Heart left ventricle (tissue), 13 donors: ENCODE results near the gene GPATCH3.
"Not testable (repeated sequence)": the region's sequence is repeated elsewhere in the genome, so short reads cannot be mapped to it uniquely, and the experiment has no call there.

Experiments used
- POLR2A ChIP-seq, 2 donors: fragments of 450-650 bp; IDR thresholded peaks; one replicate each; pipeline ENCODE4 v1.6.1; 2017; ENCODE audit warnings: antibody characterized with exemption in 2 of 2, mild to moderate bottlenecking in 2 of 2, moderate library complexity in 2 of 2
- TF ChIP-seq, protein P1 (sequence below), 12 donors: fragments of 200-600 bp; sonication (generic) in 4 of 12; IDR thresholded peaks; one replicate each; pipeline versions ENCODE4 v1.5.0 to v1.8.0; 2018 to 2022; ENCODE audit warnings: antibody characterized with exemption in 12 of 12, mild to moderate bottlenecking in 5 of 12
- donor health status: ischemic (EF 13 %, LVEDD 7.1; RV severe dilation, severe dysfunction).
- donor health status: DM: no; HTN: yes; CAD: no.
- donor health status: DM: no; HTN: no; CAD: no.
- donor health status: ischemic (EF 25% LVEDD 6.9; RV normal size, moderate dysfunction).
- donor health status: ischemic (EF 25% LVEDD 5.7; RV mildly dilated, moderate dysfunction).
- donor health status: ischemic (EF 35%, LVEDD 5.7; RV mildly dilated, moderate dysfunction).
- donor health status: nonischemic (EF 11% LVEDD 7.7; RV severe dilation, severe dysfunction).
- donor health status: DM: yes; HTN: yes; CAD: no.
- donor health status: PGD.
- donor health status: ischemic (EF 29% LVEDD 5.4; RV normal size, mild dysfunction).
- donor health status: nonischemic (EF 23%, LVEDD 6.1; RV moderate dilation, normal function).

DNA sequence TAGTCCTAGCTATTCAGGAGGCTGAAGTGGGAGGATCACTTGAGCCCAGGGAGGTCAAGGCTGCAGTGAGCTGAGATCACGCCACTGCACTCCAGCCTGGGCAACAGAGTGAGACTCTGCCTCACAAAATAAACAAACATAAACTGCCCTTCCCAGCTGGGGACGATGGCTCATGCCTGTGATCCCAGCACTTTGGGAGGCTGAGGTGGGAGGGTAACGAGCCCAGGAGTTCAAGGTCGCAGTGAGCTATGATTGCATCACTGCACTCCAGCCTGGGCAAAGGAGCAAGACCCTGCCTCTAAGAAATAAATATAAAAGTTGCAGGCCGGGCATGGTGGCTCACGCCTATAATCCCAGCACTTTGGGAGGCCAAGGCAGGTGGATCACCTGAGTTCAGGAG, 18.7 kb downstream of the GPATCH3 start:
- TF ChIP-seq, protein P1, sequence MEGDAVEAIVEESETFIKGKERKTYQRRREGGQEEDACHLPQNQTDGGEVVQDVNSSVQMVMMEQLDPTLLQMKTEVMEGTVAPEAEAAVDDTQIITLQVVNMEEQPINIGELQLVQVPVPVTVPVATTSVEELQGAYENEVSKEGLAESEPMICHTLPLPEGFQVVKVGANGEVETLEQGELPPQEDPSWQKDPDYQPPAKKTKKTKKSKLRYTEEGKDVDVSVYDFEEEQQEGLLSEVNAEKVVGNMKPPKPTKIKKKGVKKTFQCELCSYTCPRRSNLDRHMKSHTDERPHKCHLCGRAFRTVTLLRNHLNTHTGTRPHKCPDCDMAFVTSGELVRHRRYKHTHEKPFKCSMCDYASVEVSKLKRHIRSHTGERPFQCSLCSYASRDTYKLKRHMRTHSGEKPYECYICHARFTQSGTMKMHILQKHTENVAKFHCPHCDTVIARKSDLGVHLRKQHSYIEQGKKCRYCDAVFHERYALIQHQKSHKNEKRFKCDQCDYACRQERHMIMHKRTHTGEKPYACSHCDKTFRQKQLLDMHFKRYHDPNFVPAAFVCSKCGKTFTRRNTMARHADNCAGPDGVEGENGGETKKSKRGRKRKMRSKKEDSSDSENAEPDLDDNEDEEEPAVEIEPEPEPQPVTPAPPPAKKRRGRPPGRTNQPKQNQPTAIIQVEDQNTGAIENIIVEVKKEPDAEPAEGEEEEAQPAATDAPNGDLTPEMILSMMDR (IDR thresholded peaks at IDR 0.05) = not testable (repeated sequence)
- not testable (repeated sequence) for TF ChIP-seq POLR2A (IDR thresholded peaks at IDR 0.05)
